HG03108 (cell line): ENCODE results near the gene GRAMD2B.
"Not testable (repeated sequence)": the region's sequence is repeated elsewhere in the genome, so short reads cannot be mapped to it uniquely, and the experiment has no call there.

Source experiments
- ATAC-seq: cut with Tn5 transposase; IDR thresholded peaks from one replicate; pipeline ENCODE4 v1.9.1; 2021; ENCODE audit warnings: moderate library complexity; ENCODE audit not compliant: unreplicated experiment

GRAMD2B gene, protein sequence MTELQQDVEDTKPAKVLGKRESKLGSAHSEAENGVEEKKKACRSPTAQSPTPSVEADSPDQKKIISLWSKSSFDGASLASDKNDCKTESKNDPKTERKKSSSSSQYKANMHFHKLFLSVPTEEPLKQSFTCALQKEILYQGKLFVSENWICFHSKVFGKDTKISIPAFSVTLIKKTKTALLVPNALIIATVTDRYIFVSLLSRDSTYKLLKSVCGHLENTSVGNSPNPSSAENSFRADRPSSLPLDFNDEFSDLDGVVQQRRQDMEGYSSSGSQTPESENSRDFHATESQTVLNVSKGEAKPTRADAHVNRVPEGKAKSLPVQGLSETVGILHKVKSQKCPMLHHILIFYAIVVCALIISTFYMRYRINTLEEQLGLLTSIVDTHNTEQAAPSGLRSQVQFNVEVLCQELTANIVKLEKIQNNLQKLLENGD

DNA sequence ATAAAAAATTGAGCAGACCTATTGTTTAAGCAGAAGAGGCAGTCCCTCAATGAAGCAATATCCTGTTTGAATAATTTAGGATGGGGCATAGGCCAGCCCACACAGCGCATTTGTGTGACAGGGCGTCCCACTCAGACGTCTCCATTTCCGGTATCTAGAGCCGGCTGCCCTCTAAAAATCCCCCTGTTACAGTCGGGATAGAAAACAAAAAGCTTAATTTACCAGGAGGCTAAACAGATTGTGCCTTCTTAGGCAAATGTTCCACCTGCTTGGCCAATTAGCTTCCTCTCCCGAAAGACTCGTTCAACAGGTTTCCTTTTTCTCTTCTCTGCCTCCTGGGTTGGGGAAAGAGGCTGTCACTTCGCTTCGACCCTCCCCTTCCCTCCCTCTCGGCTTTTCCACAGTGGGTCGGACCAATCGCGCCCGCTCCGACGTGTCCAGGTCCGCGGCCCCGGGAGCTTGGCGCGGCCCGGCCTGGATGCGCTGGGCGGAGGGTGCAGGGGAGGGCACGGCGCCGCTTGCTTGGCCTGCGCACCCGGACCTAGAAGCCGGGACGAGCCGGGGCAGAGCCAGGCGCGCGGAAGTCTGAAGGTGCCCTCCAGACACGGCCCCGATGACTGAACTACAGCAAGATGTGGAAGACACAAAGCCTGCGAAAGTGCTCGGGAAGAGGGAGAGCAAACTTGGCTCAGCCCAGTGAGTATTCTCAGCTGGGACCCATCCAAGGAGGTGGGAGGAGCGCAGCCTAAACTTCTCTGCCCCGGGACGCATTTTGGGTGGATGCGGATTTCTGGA lies at the start of gene GRAMD2B:
GRAMD2B (plus strand) TSS at position 416 of the 795 bp plus-strand sequence; CDS start at position 614, 198 bp downstream.
- peak; percentile 85 for ATAC-seq

DNA sequence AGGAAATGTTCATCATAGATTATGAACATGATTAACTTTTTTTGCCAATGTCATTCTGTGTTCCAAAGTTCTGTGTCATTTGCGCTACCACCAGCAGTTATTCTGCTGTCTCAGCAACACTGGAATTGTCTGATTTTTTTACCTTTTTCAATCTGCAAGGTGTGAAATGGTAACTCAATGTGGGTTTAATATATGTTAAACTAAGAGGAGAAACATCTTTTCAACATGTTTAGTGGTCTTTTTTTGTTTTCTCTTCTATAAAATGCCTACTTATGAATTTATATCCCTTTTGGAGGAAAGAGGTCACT lies 49.1 kb upstream of the GRAMD2B start:
- ATAC-seq, result no peak

DNA sequence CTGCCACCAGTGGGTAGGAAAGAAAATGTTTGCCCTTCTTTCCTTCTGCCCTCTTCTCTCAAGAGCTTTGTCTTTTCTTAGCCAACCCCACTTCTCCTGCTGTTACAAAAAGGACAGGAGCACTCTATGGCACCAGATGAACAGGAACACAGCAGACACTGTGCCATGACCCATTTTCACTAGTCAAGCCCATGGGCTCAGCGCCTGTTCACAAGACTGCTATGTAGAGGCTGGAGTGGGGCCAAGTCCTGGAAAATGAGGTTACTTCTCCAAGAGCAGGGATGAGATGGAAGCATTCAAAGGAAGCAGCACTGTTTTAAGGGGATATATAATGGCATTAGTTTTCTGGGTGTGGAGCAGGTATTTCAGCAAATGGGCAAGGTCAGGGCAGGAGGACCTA lies 46.8 kb upstream of the GRAMD2B start:
- no peak for ATAC-seq

DNA sequence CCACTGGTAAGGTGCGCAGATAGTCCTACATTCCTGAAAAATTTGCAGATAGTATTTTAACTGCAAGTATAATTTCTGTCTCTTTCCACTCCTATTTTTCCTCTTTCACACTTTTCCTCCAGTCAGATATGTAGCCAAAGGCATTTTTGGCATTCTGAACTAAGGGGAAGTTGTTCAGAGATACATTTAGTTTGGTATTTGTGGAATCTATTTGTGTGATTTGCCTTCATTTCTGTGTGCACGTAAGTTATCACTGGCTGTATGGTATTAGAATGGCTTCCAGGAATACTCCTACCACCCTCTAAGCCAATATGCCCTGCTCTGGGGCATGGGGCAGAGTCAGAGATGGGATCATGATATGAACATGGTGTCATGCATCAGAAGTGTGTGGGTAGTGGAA lies 45.8 kb upstream of the GRAMD2B start:
- no peak for ATAC-seq

DNA sequence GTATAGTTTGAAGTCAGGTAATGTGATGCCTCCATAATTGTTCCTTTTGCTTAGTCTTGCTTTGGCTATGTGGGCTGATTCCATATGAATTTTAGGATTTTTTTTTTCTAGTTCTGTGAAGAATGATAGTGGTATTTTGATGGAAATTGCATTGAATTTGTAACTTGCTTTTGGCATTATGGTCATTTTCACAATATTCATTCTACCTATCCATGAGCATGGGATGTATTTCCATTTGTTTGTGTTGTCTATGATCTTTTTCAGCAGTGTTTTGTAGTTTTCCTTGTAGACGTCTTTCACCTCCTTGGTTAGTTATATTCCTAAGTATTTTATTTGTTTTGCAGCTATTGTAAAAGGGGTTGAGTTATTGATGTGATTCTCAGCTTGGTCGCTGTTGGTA lies 42.9 kb upstream of the GRAMD2B start:
- ATAC-seq, result not testable (repeated sequence)

DNA sequence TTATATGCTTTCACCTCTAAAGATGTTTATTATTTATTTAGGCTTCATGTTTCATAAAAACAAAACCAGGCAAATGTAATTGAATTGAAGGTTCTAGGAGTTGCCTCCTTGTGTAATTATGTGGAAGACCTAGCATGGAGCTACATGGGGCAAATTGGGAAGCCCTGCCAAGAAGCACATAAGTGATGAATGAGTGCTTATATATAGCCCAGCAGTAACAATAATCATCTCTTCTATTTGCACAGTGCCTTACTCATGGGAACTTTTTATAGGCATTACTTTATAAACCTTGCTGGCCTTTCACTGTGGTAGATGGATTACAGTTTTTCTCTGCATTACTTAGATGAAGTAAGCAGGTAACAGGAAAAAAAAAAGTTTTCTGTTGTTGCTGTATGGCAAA lies 40.0 kb upstream of the GRAMD2B start:
- ATAC-seq, result no peak

DNA sequence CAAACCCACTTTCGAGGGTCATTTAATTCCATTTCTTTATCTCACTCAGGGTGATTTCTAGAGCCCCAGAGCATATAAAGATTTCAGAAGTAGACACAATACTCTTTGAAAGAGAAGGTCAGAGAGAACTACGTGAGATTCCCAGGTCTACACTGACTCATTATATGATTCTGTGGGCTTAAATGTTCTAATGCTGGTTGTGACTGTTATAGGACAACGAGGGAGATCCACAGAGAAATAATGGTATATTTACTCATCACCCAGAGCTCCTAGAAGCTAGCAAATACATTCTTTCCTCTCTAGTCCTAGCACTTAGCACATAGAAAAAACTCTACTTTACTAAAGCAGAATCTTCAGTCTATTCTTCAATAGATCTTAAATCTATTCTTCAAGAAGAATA lies 39.4 kb upstream of the GRAMD2B start:
- no peak for ATAC-seq

DNA sequence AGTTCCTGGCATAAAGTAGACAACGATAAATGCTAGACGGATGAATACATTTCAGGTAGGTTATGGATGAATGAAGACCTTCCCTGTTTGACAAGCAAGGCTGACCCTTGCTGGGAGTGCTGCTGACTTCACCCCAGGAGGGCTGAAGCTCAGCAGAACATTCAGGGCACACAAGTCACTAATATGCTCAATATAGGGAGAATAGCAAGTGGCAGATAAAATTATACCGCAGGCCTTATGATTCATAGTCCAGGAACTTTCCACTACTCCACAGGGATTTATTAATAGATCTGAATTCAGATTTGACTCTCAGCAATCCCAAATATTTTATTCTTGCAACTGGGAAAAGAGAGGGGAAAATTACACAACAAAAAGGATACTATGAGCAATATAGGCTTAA lies 38.2 kb upstream of the GRAMD2B start:
- no peak for ATAC-seq

DNA sequence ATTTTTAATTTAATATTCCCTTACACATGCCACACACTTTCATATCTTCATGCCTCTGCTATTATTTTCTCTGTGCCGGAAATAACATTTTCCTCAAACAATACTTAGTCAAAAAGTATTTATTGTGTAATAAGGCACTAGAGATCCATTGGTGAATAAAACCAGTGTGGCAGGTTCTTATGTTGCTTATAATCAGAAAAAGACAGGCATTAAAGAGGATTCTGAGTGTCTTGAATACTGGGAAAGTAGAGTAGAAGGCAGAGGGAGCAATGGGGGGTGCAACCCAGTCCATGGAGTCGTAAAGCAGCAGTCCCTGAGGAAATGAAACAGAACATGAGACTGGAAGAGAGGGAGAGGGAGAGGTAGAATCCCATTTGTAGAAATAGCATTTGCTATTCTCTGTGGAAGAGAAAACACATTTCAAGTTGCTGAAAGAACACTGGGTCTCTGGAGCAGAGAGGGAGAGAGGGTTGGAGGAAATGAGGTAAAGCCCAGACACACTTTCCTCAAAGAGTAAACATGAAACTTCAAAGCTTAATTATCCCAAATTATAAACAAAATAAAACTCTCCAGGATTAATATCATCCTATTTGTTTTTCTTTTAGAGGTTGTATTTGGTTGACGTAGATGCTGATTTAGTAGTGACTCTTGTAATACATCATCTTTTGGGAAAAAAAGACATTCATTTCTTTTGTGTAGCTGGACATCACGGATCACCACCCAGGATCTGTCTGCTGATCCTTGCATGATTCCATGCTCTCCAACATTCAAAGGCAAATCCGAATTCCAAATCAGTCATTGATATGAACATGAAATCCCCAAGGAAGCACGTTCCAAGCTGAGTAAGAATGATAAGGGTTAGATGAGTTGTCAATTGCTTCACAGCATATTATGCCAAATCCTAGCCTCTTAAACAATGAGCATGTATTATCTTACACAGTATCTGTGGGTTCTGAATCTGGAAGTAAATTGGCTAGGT lies 37.4 kb upstream of the GRAMD2B start:
- ATAC-seq, result no peak

DNA sequence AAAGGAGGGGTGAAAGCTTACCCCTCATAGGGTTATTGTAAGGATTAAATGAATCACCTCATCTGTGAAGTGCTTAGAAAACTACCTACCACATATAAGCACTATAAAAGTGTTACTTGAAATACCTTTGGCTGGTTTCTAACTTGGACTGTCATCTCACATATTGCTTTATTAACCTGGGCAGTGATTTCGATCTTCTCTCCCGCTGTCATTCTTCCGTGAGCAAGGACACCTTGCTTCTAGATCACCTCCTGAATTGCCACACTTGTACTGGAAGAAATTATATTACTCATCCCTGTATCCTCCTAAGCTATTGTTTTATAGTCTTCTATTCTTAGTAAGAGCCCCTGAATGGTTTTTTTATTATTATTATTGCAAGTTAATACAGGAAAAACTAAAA lies 34.0 kb upstream of the GRAMD2B start:
- no peak for ATAC-seq

DNA sequence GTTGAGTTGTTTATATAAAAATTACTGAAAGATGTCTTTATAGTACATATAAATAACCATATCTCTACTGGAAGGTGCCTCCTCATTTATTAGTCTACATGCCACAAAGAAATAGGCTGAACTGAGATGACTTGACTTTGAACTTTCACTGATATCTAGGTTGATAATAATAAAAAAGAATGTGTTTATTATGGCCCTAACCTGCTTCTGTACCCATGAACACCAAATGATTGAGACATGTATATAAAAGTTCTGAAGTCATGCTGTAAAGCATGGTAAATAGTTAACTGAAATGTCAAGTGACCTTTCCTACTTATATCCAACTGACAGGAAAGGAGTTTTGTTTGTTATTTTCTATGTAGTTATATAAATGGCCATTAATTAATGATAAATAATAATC lies 33.2 kb upstream of the GRAMD2B start:
- ATAC-seq, result no peak

DNA sequence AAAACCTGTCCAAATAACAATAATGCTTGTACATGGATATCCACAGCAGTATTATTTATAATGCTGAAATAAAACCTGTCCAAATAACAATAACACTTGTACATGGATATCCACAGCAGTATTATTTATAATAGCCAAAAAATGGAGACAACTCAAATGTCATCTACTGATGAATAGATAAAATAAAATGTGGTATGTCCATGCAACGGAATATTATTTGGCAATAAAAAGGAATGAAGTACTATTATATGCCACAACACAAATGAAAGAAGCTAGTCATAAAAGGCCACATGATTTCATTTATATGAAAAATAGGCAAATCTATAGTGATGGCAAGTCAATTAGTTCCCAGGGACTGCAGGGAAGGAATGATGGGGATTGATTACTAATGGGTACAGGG lies 31.8 kb upstream of the GRAMD2B start:
- ATAC-seq, result no peak

DNA sequence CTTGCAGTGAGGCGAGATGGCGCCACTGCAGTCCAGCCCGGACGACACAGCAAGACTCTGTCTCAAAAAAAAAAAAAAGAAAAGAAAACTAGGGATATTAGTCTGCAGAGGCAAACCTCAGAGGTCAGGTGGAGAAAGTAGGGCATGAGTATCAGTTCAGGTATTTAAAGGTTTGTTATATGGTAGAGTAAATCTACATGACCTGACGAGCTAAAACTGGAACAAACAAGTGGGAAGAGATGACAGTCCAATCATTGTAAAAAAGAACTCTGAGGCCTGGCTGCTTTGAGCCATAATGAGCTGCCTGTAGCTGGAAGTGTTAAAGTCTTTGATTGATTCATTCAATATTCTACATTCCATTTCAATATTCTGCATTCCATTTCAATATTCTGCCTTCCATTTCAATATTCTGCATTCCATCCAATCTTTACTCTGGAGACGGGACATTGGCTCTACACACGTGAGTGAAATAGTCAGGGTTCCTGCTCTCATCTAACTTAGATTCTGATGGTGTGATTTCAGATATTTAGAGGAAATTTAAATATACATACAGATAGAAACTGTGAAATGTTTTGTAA lies 28.9 kb upstream of the GRAMD2B start:
- no peak for ATAC-seq

DNA sequence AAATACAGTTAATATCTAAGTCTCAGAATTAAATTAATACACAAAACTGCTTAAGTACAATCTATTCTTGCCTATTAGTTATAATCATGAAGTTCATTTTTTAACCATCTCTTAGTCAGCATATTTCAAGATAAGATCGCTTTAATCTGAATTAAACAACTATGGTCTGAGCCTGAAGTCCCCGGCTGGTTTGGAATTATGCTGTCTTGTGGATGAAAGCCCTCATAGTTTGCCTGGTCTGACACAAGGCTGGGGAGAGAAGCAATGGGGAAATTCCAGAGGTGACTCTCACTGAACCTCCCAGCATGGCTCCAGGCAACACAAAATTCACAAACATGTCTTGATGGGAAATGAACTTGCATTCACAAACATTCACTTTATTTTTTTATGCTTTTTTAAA lies 28.0 kb upstream of the GRAMD2B start:
- ATAC-seq, result no peak

DNA sequence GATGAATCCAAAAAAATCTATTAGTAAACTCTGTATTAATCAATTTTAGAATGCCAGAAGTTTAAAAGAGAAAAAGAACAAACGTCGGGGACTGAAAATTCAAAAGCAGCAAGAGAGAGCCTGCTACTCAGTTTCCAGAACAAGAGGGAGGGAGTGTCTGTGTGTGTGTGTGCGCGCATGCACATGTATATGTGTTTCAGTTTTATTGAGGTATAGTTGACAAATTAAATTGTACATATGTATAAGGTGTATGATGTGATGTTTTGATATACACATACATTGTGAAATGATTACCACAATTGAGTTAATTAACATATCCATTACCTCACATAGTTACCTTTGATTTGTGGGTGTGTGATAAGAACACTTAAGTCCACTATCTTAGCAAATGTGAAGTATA lies 27.6 kb upstream of the GRAMD2B start:
- no peak for ATAC-seq

DNA sequence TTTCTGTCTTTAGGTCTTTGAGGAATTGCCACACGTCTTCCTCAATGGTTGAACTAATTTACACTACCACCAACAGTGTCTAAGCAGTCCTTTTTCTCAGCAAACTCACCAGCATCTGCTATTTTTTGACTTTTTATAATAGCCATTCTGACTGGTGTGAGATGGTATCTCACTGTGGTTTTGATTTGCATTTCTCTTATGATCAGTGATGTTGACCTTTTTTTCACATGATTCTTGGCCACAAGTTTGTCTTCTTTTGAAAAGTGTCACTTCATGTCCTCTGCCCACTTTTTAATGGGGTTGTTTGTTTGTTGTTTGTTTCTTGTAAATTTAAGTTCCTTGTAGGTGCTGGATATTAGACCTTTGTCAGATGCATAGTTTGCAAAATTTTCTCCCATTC lies 26.5 kb upstream of the GRAMD2B start:
- not testable (repeated sequence) for ATAC-seq

DNA sequence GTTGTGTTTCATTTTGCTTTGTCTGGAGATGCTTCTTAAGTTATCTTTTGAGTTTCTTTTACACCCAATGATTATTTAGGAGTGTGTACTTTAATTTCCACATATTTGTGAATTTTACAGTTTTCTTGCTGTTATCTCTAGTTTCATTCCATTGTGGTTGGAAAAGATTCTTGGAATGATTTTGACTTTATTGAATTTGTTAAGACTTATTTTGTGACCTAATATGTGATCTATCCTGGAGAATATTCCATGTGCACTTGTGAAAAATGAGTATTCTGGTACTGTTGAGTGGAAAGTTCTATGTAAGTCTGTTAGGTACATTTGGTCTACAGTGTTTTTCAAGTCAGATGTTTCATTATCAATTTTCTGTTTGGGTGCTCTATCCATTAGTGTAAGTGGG lies 24.4 kb upstream of the GRAMD2B start:
- ATAC-seq, result no peak

DNA sequence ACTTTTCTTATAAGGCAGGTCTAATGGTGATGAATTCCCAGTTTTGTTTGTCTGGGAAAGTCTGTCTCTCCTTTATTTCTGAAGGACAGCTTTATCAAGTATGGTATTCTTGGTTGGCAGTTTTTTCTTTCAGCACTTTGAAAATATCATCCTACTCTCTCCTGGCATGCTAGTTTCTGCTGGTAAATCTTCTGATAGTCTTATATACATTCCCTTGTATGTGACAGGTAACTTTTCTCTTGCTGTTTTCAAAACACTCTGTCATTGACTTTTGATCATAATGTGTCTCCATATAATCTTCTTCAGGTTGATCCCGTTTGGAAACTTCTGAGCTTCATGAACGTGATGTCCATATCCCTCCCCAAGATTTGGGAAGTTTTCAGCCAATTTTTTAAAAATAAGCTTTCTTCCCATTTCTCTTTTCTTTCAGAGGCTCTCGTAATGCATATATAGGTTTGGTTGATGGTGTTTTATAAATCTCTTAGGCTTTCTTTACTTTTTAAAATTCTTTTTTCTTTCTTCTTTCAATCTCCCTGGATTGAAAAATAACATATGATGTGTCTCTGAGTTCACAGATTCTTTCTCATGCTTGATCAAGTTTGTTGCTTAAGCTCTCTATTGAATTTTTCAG lies 22.5 kb upstream of the GRAMD2B start:
- ATAC-seq, result no peak

DNA sequence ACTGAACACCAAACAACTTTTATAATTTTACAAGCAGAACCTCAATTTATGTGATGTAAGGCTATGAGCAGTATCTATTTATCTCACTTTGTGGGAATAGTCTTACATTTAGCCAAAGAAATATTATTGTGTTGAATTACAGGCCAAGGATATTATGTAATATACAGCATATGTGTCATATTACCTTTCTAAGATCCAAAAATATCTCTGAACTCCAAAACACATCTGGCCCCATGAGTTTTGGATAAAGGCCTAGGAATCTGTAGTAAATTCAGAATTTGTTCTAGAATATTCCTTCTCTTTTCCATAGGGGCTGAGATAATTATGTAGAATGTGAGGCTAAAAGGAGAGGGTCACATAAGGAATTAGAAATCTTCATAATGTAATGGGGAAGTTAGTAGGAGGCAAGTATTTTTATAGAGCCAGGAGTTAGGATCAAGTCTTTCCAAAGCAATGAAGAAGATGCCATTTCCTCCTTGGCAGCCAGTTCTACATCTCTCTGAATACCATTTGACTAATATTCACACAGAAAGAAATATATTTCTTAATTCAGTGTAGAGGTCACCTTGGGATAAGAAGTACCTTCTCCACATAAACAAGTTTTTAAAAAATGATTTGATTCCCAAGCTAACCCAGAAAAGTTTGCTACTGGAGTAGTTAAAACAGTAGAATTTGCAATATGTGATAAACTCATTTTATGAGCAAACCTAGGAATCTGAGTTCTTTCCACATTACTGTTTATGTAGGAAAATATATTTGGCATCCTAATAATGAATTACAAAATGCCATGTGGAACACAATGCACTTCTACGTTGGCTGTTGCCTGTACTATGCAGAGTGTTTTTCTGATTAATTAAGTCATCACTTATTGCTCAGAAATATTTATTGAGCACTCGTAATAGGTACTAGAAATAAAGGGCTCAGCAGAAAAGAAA lies 20.3 kb upstream of the GRAMD2B start:
- ATAC-seq, result no peak
